ENCODE measurements around the gene TOX2.

TOX2 gene

GRCh38 chr20:43914311-43915210 lies at the start of gene TOX2:
TSS of gene TOX2 (plus strand) at chr20:43914852. CDS start at chr20:43914892, 40 bp downstream.
- no peak for TF ChIP-seq CTCF (IDR thresholded peaks at IDR 0.05; ENCODE audit: control insufficient read depth, extremely low read depth, insufficient read depth)
- H3K4me3 ChIP-seq (ENCODE audit: low read depth, low read length) = peak within 1 kb of the TSS; percentile 48
- no peak for DNase-seq (ENCODE audit: low read depth)

- TF ChIP-seq CTCF (IDR thresholded peaks at IDR 0.05; ENCODE audit: control insufficient read depth, extremely low read depth, insufficient read depth) = no peak
- no peak overlapping the region for H3K4me3 ChIP-seq (ENCODE audit: low read depth, low read length)
- DNase-seq (ENCODE audit: low read depth) = no peak
Measured at GRCh38 chr20:43868091-43868490, 46.6 kb upstream of the TOX2 start.

- no peak for TF ChIP-seq CTCF (IDR thresholded peaks at IDR 0.05; ENCODE audit: control insufficient read depth, extremely low read depth, insufficient read depth)
- no peak overlapping the region for H3K4me3 ChIP-seq (ENCODE audit: low read depth, low read length)
- no peak for DNase-seq (ENCODE audit: low read depth)
Measured at GRCh38 chr20:43870484-43870883, 44.2 kb upstream of the TOX2 start.

GRCh38 chr20:43878776-43879175 lies 35.9 kb upstream of the TOX2 start:
- TF ChIP-seq CTCF (IDR thresholded peaks at IDR 0.05; ENCODE audit: control insufficient read depth, extremely low read depth, insufficient read depth) = no peak
- no peak overlapping the region for H3K4me3 ChIP-seq (ENCODE audit: low read depth, low read length)
- DNase-seq (ENCODE audit: low read depth) = no peak

GRCh38 chr20:43893930-43894329 lies 20.7 kb upstream of the TOX2 start:
- no peak for DNase-seq (ENCODE audit: low read depth)
- no peak overlapping the region for H3K4me3 ChIP-seq (ENCODE audit: low read depth, low read length)
- TF ChIP-seq CTCF (IDR thresholded peaks at IDR 0.05; ENCODE audit: control insufficient read depth, extremely low read depth, insufficient read depth) = no peak

GRCh38 chr20:43894491-43894890 lies 20.2 kb upstream of the TOX2 start:
- H3K4me3 ChIP-seq (ENCODE audit: low read depth, low read length) = no peak overlapping the region
- no peak for TF ChIP-seq CTCF (IDR thresholded peaks at IDR 0.05; ENCODE audit: control insufficient read depth, extremely low read depth, insufficient read depth)
- no peak for DNase-seq (ENCODE audit: low read depth)

GRCh38 chr20:43895235-43895634 lies 19.4 kb upstream of the TOX2 start:
- TF ChIP-seq CTCF (IDR thresholded peaks at IDR 0.05; ENCODE audit: control insufficient read depth, extremely low read depth, insufficient read depth) = no peak
- DNase-seq (ENCODE audit: low read depth) = no peak

More at GRCh38 chr20:43895235-43895634, 19.4 kb upstream of the TOX2 start:
- H3K4me3 ChIP-seq (ENCODE audit: low read depth, low read length) = no peak overlapping the region
